H1 (cell line): ENCODE results near the gene EHD2. TPM values are rescaled to one million over a fixed set of nuclear protein-coding genes. Genes with fewer than 3 reads are reported as not detected.

Experiments used
- BCL11A ChIP-seq, 2 experiments: IDR thresholded peaks; one replicate each; pipeline ENCODE4 v1.6.1; 2011; ENCODE audit warnings: low read depth in 2 of 2, low read length in 2 of 2, mild to moderate bottlenecking in 2 of 2
- CREB1 ChIP-seq: IDR thresholded peaks from 2 replicates; pipeline ENCODE4 v1.6.1; 2012; ENCODE audit warnings: inconsistent platforms
- EZH2 ChIP-seq: fragments of 200-600 bp; sonication (generic); IDR thresholded peaks from 2 replicates; pipeline ENCODE4 v1.7.1; 2012; ENCODE audit warnings: low read depth, mild to moderate bottlenecking, moderate library complexity, low read length, inconsistent platforms; ENCODE audit not compliant: severe bottlenecking
- FOSL1 ChIP-seq: IDR thresholded peaks from 2 replicates; pipeline ENCODE4 v1.6.1; 2011; ENCODE audit warnings: mild to moderate bottlenecking, low read depth, low read length, moderate library complexity; ENCODE audit not compliant: insufficient read depth
- GABPA ChIP-seq: IDR thresholded peaks from 2 replicates; pipeline ENCODE4 v1.6.1; 2011; ENCODE audit warnings: mild to moderate bottlenecking, low read length, moderate library complexity, borderline replicate concordance; ENCODE audit not compliant: insufficient read depth
- JUN ChIP-seq: IDR thresholded peaks from 2 replicates; pipeline ENCODE4 v1.6.1; 2011; ENCODE audit warnings: low read depth, mild to moderate bottlenecking, improper control_type of control experiment, low read length
- PHF8 ChIP-seq: fragments of 200-600 bp; sonication (generic); conservative IDR thresholded peaks from 2 replicates; pipeline ENCODE4 v1.7.1; 2012; ENCODE audit warnings: low read depth, mild to moderate bottlenecking, inconsistent platforms, low read length, moderate library complexity
- TAF7 ChIP-seq: optimal IDR thresholded peaks from 2 replicates; pipeline ENCODE3; 2011; ENCODE audit warnings: low read depth, mild to moderate bottlenecking, inconsistent platforms, low read length, moderate library complexity, borderline replicate concordance
- polyA plus RNA-seq, 7 experiments: library from polyadenylated mRNA; depleted of rRNA in 3 of 7; stranded (reverse) in 5 of 7; unstranded in 2 of 7; fragments of >200 nt in 5 of 7; fragments of 200-250 nt in 2 of 7; gene quantifications; 1 replicate in 5 of 7; 2 replicates in 1 of 7; 4 replicates in 1 of 7; pipeline versions ENCODE4 v1.2.1 to v1.2.3, GENCODE V29; 2011 to 2013; ENCODE audit warnings: missing spikeins in 2 of 7, mixed read lengths in 2 of 7
- total RNA-seq: library from RNA; stranded (reverse); fragmentation: NEBNext Ultra II Directional; extraction: Animal tissue kit (Norgen Biotek cat#: 25700); gene quantifications from 2 replicates; pipeline ENCODE4 v1.2.1, GENCODE V29; 2021

EHD2 gene
- total and polyA plus RNA-seq, 2 of the 8 experiments (the other 6 are each of a cell fraction or from before 2014, with no cell fraction given), result 4.5 to 14.3 TPM

GRCh38 chr19:47707135-47707925, 5.9 kb upstream of the EHD2 start (continued):
- TF ChIP-seq GABPA (peak; percentile 64; the same call in 1 of the 2 replicates), JUN (no peak), EZH2 (no peak), PHF8 (no peak), TAF7 (no peak), BCL11A (IDR thresholded peaks at IDR 0.05; ENCODE audit: low read depth in 2 of 2, low read length in 2 of 2) (no peak), CREB1 (peak; percentile 59), FOSL1 (no peak)
